Liver (tissue), 9 donors: ENCODE results near the gene KIFC1. TPM values are rescaled to one million over a fixed set of nuclear protein-coding genes. Genes with fewer than 3 reads are reported as not detected.

ENCODE experiments used
- DNase-seq: peaks from one replicate; pipeline ENCODE4 v3.0.0-alpha.2; 2017; ENCODE audit warnings: low spot score
- H3K27ac ChIP-seq, 2 donors: one replicate each; pipeline ENCODE4 v1.7.0; 2013; ENCODE audit warnings: inconsistent platforms in 2 of 2, low read length in 2 of 2, control low read depth in 1 of 2, low read depth in 1 of 2, mild to moderate bottlenecking in 1 of 2
- H3K27me3 ChIP-seq, 4 donors: one replicate each; pipeline versions ENCODE4 v1.6.1 to v1.7.0; 2013; ENCODE audit warnings: low read length in 3 of 4, inconsistent platforms in 1 of 4, mild to moderate bottlenecking in 1 of 4, moderate library complexity in 1 of 4; ENCODE audit not compliant: control insufficient read depth in 4 of 4, insufficient read depth in 4 of 4
- H3K36me3 ChIP-seq, 4 donors: one replicate each; pipeline versions ENCODE4 v1.6.1 to v1.7.0; 2013; ENCODE audit warnings: low read length in 3 of 4, mild to moderate bottlenecking in 3 of 4, low read depth in 1 of 4, moderate library complexity in 1 of 4; ENCODE audit not compliant: control insufficient read depth in 4 of 4, insufficient read depth in 3 of 4
- H3K4me1 ChIP-seq, 4 donors: one replicate each; pipeline versions ENCODE4 v1.6.1 to v1.7.0; 2013; ENCODE audit warnings: low read length in 3 of 4, mild to moderate bottlenecking in 3 of 4, moderate library complexity in 1 of 4; ENCODE audit not compliant: control insufficient read depth in 4 of 4, insufficient read depth in 4 of 4
- H3K4me3 ChIP-seq, 3 donors: one replicate each; pipeline versions ENCODE4 v1.6.1 to v1.7.0; 2013; ENCODE audit warnings: low read length in 3 of 3, control low read depth in 1 of 3, low read depth in 1 of 3, mild to moderate bottlenecking in 1 of 3
- H3K9ac ChIP-seq, 2 donors: one replicate each; pipeline ENCODE4 v1.7.0; 2013; ENCODE audit warnings: low read length in 2 of 2, mild to moderate bottlenecking in 2 of 2, moderate library complexity in 2 of 2, control low read depth in 1 of 2, low read depth in 1 of 2
- H3K9me3 ChIP-seq, 4 donors: one replicate each; pipeline versions ENCODE4 v1.6.1 to v1.7.0; 2013; ENCODE audit warnings: low read length in 3 of 4; ENCODE audit not compliant: control insufficient read depth in 4 of 4
- ATF3 ChIP-seq: IDR thresholded peaks from 2 replicates; pipeline ENCODE4 v1.6.1; 2016; ENCODE audit warnings: antibody characterized with exemption
- FOXA1 ChIP-seq: IDR thresholded peaks from 2 replicates; pipeline ENCODE4 v1.6.1; 2016; ENCODE audit warnings: antibody characterized with exemption
- FOXA2 ChIP-seq: IDR thresholded peaks from 2 replicates; pipeline ENCODE4 v1.6.1; 2016; ENCODE audit warnings: antibody characterized with exemption
- HNF4A ChIP-seq, 2 donors: conservative IDR thresholded peaks; 2 replicates each; pipeline ENCODE4 v1.6.1; 2016; ENCODE audit warnings: antibody characterized with exemption in 2 of 2, mild to moderate bottlenecking in 2 of 2
- HNF4G ChIP-seq: IDR thresholded peaks from 2 replicates; pipeline ENCODE4 v1.6.1; 2016; ENCODE audit warnings: antibody characterized with exemption
- JUND ChIP-seq, 2 donors: IDR thresholded peaks; 2 replicates each; pipeline ENCODE4 v1.6.1; 2016; ENCODE audit warnings: antibody characterized with exemption in 2 of 2
- MAX ChIP-seq: IDR thresholded peaks from 2 replicates; pipeline ENCODE4 v1.6.1; 2016; ENCODE audit warnings: antibody characterized with exemption
- REST ChIP-seq: IDR thresholded peaks from 2 replicates; pipeline ENCODE4 v1.6.1; 2016; ENCODE audit warnings: antibody characterized with exemption, mild to moderate bottlenecking
- RXRA ChIP-seq, 2 donors: IDR thresholded peaks; 2 replicates each; pipeline ENCODE4 v1.6.1; 2017 to 2018; ENCODE audit warnings: antibody characterized with exemption in 2 of 2, mild to moderate bottlenecking in 1 of 2
- TAF1 ChIP-seq: conservative IDR thresholded peaks from 2 replicates; pipeline ENCODE4 v1.6.1; 2016; ENCODE audit warnings: antibody characterized with exemption, mild to moderate bottlenecking
- ZBTB33 ChIP-seq: IDR thresholded peaks from 2 replicates; pipeline ENCODE4 v1.6.1; 2016; ENCODE audit warnings: antibody characterized with exemption
- WGBS: extraction: QIAGEN DNeasy Blood & Tissue Kit; methylation state at CpG from one replicate; pipeline ENCODE4 v1.1.7; 2013; 5-methylcytosine and 5-hydroxymethylcytosine counted together
- polyA plus RNA-seq, 2 donors: library from polyadenylated mRNA; stranded (reverse) in 1 of 2; unstranded in 1 of 2; fragments of 200-250 nt in 1 of 2; fragments of >200 nt in 1 of 2; fragmentation: Nextera tagmentation in 1 of 2; extraction: Ambion mirVana in 1 of 2; gene quantifications; one replicate each; pipeline versions ENCODE4 v1.2.1 to v1.2.3, GENCODE V29; 2013 to 2015
- total RNA-seq, 2 donors: library from RNA; depleted of rRNA; stranded (reverse); fragments of >200 nt; gene quantifications; one replicate each; pipeline ENCODE4 v1.2.3, GENCODE V29; 2014
- donor health status: healthy.
- donor health status: healthy.
- donor health status: healthy.
- donor health status: healthy.
- donor health status: healthy.

The KIFC1 gene
- total and polyA plus RNA-seq, 4 donors: 0.08 to 30.0 (median 1.3) TPM

GRCh38 chr6:33411632-33412005 lies 20.0 kb downstream of the KIFC1 start (continued):
- TF ChIP-seq REST (no peak), RXRA (IDR thresholded peaks at IDR 0.05) (no peak), FOXA2 (no peak)

- WGBS: 93% methylated on average over 10 of the region's 10 CpGs
- Histone ChIP-seq H3K4me1 (peaks cover 12 to 36% (median 27%) of the 10 kb centered on the region in 4 donors), H3K4me3 (no peak overlapping the region), H3K9ac (no peak overlapping the region), H3K36me3 (peaks cover 8 to 31% (median 19%) of the 10 kb centered on the region in 4 donors), H3K27ac (no peak overlapping the region), H3K27me3 (no peaks in the 10 kb centered on the region), H3K9me3 (no peaks in the 10 kb centered on the region)
- TF ChIP-seq HNF4G (no peak), ZBTB33 (no peak), REST (no peak), FOXA2 (no peak), HNF4A (conservative IDR thresholded peaks at IDR 0.05) (no peak), MAX (no peak), JUND (IDR thresholded peaks at IDR 0.05) (no peak), RXRA (IDR thresholded peaks at IDR 0.05) (no peak), TAF1 (no peak), ATF3 (no peak), FOXA1 (no peak)
- no peak for DNase-seq
Observed at GRCh38 chr6:33412140-33413009, 20.8 kb downstream of the KIFC1 start.
